ENCODE data around the gene EGFR.

The EGFR gene

GRCh38 chr7:55085511-55086412 is 66.9 kb downstream of the EGFR start:
- no peak for DNase-seq

- DNase-seq, result no peak
Observed at GRCh38 chr7:55086413-55087201, 67.8 kb downstream of the EGFR start.

GRCh38 chr7:55087521-55087961 is 68.7 kb downstream of the EGFR start:
- no peak for DNase-seq

- no peak for DNase-seq
Observed at GRCh38 chr7:55088107-55088506, 69.3 kb downstream of the EGFR start.

GRCh38 chr7:55088620-55089019 is 69.8 kb downstream of the EGFR start:
- DNase-seq, result no peak

GRCh38 chr7:55092186-55092974 is 73.6 kb downstream of the EGFR start:
- DNase-seq, result no peak

GRCh38 chr7:55092975-55093373 is 74.2 kb downstream of the EGFR start:
- DNase-seq, result no peak

- DNase-seq, result no peak
Observed at GRCh38 chr7:55093674-55094073, 74.9 kb downstream of the EGFR start.

GRCh38 chr7:55094092-55094690 is 75.4 kb downstream of the EGFR start:
- no peak for DNase-seq

GRCh38 chr7:55095672-55096071 is 76.9 kb downstream of the EGFR start:
- no peak for DNase-seq

GRCh38 chr7:55096323-55096722 is 77.5 kb downstream of the EGFR start:
- DNase-seq, result no peak

- no peak for DNase-seq
Observed at GRCh38 chr7:55097100-55097499, 78.3 kb downstream of the EGFR start.

GRCh38 chr7:55099066-55099820 is 80.4 kb downstream of the EGFR start:
- no peak for DNase-seq

- no peak for DNase-seq
Observed at GRCh38 chr7:55099821-55100543, 81.2 kb downstream of the EGFR start.

GRCh38 chr7:55100544-55101327 is 81.9 kb downstream of the EGFR start:
- no peak for DNase-seq

- no peak for DNase-seq
Observed at GRCh38 chr7:55101359-55101758, 82.5 kb downstream of the EGFR start.

- no peak for DNase-seq
Observed at GRCh38 chr7:55104123-55104522, 85.3 kb downstream of the EGFR start.

- no peak for DNase-seq
Observed at GRCh38 chr7:55104712-55105433, 86.1 kb downstream of the EGFR start.

- no peak for DNase-seq
Observed at GRCh38 chr7:55105952-55106351, 87.1 kb downstream of the EGFR start.

GRCh38 chr7:55107946-55108345 is 89.1 kb downstream of the EGFR start:
- DNase-seq, result no peak

All from bone marrow (tissue), 2 donors.